CD4-positive, alpha-beta T cell treated with Interleukin-4 for 4 hours (primary cell): ENCODE results near the gene FAF2.
"Not testable (repeated sequence)": the region's sequence is repeated elsewhere in the genome, so short reads cannot be mapped to it uniquely, and the experiment has no call there.

Source experiments
- DNase-seq: peaks from one replicate; pipeline ENCODE4 v3.0.0-alpha.2; 2020

FAF2 gene

GRCh38 chr5:176420086-176420485 lies 28.1 kb upstream of the FAF2 start:
- no peak for DNase-seq

- DNase-seq: no peak
These were observed 27.1 kb upstream of the FAF2 start for GRCh38 chr5:176420972-176421544.

- no peak for DNase-seq
These were observed 24.0 kb upstream of the FAF2 start for GRCh38 chr5:176424181-176424580.

- DNase-seq: no peak
These were observed 23.0 kb upstream of the FAF2 start for GRCh38 chr5:176425138-176425537.

- no peak for DNase-seq
These were observed 22.4 kb upstream of the FAF2 start for GRCh38 chr5:176425791-176426190.

- DNase-seq: no peak
These were observed 21.3 kb upstream of the FAF2 start for GRCh38 chr5:176426876-176427275.

GRCh38 chr5:176427971-176428370 lies 20.2 kb upstream of the FAF2 start:
- DNase-seq: no peak

DNA sequence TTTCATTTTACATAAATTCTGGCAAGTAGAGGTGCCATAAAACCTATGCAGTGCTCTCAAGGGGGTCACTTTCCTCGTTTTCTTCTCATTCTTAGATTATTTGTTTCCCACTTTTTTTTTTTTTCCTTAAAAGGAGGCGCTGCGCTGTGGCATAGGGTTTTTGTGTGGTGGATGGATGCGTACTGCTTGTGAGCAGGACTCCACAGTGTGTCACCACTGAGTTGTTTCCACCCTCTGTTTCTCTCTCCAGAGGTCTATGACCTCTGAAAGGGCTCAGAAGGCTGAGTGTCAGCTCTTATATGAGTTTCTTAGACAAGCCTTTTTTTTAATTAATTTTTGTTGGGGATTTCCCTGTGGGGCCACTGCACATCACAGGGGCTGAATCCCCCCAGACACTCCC lies 18.2 kb upstream of the FAF2 start:
- no peak for DNase-seq

GRCh38 chr5:176432707-176433106 lies 15.5 kb upstream of the FAF2 start:
- no peak for DNase-seq

DNA sequence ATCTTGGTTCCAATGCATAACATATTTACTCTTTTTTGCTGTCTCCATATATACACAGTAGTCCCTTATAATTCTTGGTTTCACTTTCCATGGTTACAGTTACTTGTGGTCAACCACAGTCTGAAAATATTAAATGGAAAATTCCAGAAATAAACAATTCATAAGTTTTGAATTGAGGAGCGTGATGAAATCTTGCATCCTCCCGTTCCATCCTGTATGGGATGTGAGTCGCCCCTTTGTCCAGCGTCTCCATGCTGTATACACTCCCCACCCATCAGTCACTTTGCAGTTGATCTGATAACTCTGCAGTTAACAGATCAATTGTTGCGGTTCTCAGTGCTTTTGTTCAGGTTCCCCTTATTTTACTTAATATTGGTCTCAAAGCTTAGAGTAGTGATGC lies 11.5 kb upstream of the FAF2 start:
- no peak for DNase-seq

GRCh38 chr5:176438959-176439757 lies 9.0 kb upstream of the FAF2 start:
- DNase-seq: no peak

DNA sequence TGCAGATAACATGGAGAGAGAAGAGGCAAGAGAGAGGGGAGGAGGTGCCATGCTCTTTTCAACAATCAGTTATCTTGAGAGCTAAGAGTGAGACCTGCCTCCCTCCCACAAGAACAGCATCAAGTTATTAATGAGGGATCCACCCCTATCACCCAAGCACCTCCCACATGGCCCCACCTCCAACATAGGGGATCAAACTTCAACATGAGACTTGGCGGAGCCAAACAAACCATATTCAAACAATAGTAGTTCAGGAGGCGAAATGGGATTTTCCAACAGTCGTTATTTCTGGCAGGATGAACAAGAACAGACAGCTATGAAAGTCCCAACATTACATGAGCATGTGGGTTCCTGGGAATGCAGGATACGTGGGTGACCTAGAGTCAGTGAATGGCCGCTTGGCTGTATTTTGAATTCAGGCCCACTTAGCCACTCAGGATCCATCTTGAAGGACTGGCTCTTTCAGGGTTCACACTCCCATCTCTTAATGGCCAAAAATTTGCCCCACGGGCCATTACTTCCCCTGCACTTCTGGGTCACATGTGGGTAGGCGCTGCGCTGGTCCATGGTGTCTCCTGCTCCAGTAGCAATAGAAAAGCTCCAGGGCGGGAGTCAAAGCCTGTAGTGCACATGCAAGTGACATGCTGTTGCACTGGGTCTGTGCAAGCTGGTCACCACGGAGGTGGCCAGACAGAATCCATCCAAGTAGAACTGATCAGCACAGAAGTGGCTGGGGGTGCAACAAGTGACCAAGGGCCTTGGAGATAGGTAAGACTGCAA lies 7.1 kb upstream of the FAF2 start:
- DNase-seq: no peak

GRCh38 chr5:176441921-176442323 lies 6.3 kb upstream of the FAF2 start:
- no peak for DNase-seq

DNA sequence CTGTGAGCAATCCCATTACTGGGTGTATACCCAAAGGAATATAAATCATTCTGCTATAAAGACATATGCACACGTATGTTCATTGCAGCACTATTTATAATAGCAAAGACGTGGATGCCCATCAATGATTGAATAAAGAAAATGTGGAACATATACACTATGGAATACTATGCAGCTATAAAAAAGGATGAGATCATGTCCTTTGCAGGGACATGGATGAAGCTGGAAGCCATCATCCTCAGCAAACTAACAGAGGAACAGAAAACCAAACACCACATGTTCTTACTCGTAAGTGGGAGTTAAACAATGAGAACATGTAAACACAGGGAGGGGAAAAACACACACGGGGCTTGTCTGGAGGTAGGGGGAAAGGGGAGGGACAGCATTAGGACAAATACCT lies 5.3 kb upstream of the FAF2 start:
- not testable (repeated sequence) for DNase-seq

GRCh38 chr5:176444742-176445141 lies 3.4 kb upstream of the FAF2 start:
- DNase-seq: no peak

DNA sequence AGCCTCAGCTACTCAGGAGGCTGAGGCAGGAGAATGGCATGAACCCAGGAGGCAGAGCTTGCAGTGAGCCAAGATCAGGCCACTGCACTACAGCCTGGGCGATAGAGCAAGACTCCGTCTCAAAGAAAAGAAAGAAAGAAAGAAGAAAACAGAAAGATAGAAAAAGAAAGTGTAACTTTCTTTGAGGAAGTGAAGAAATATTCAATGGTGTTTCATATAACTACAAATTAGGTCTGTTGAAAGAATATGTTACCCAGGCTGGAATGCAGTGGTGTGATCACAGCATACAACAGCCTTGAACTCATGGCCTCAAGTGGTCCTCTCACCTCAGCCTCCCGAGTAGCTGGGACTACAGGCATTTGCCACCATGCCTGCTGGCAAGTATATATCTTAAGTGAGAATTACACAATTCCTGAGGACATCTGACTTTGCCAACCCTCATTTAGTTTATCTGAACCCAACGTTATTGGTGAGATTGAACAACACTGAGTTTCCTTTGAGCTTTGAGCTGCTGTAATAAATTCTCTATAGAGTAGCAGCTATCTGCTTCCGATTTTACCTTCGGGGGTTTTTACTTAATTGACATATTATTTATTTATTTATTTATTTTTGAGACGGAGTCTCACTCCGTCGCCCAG lies 2.0 kb upstream of the FAF2 start:
- DNase-seq: no peak

DNA sequence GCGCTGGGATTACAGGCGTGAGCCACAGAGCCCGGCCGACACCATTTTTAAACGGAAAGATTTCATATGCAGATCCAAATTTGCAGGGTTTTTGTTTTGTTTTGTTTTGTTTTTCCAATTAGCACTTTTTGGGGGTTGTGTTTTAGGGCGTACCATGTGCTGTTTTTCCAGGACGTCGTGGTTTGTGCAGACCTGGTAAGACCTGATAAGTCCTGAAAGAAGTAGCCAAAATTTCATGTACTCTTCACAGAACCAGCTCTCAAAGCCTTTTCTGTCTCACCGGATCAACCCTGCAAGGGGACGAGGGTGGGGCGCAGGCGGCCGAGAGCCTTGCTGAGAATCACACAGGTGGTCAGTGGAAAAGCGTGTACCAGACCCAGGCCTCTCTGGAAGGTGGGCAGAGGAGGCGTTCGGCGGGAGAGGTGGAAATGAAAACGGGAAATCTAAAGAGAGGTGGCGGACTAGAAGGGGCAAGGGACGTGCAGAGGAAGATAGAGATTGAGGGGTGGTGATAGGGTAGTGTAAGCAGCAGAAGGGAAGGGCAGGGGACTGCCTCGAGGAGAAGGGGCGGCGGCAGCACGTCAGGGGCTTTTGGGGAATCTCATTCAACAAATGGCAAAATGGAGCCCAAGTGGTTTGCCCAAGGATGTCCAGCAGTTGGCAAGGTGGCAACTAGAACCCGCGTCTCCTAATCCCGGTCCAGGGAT lies 1.1 kb upstream of the FAF2 start:
- no peak for DNase-seq

GRCh38 chr5:176447591-176447977 lies 601 bp upstream of the FAF2 start:
- no peak for DNase-seq

- DNase-seq: no peak
These were observed 1.9 kb downstream of the FAF2 start for GRCh38 chr5:176450077-176450476.

- DNase-seq: no peak
These were observed 6.7 kb downstream of the FAF2 start for GRCh38 chr5:176454724-176455394.

- DNase-seq: no peak
These were observed 10.8 kb downstream of the FAF2 start for GRCh38 chr5:176458904-176459561.

DNA sequence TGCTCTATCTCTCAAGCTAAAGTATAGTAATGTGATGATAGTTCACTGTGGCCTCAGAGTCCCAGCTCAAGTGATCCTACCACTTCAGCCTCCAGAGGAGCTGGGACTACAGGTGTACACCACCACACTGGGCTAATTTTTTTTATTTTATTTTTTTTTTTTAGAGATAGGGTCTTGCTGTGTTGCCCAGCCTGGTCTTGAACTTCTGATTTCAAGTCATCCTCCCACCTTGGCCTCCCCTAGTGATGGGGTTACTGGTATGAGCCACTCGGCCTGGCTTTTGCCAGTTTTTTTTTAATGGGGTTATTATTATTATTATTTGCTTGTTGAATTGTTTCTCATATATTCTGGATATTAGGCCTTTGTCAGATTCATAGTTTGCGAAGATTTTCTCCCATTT lies 13.2 kb downstream of the FAF2 start:
- DNase-seq: no peak
